Measurements from ENCODE around the gene PNPLA8.
A peak's percentile ranks its signal among the peaks of the same experiment; 100 is the strongest.
"Not testable (repeated sequence)": the region's sequence is repeated elsewhere in the genome, so short reads cannot be mapped to it uniquely, and the experiment has no call there.

Gene PNPLA8, protein sequence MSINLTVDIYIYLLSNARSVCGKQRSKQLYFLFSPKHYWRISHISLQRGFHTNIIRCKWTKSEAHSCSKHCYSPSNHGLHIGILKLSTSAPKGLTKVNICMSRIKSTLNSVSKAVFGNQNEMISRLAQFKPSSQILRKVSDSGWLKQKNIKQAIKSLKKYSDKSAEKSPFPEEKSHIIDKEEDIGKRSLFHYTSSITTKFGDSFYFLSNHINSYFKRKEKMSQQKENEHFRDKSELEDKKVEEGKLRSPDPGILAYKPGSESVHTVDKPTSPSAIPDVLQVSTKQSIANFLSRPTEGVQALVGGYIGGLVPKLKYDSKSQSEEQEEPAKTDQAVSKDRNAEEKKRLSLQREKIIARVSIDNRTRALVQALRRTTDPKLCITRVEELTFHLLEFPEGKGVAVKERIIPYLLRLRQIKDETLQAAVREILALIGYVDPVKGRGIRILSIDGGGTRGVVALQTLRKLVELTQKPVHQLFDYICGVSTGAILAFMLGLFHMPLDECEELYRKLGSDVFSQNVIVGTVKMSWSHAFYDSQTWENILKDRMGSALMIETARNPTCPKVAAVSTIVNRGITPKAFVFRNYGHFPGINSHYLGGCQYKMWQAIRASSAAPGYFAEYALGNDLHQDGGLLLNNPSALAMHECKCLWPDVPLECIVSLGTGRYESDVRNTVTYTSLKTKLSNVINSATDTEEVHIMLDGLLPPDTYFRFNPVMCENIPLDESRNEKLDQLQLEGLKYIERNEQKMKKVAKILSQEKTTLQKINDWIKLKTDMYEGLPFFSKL

DNA sequence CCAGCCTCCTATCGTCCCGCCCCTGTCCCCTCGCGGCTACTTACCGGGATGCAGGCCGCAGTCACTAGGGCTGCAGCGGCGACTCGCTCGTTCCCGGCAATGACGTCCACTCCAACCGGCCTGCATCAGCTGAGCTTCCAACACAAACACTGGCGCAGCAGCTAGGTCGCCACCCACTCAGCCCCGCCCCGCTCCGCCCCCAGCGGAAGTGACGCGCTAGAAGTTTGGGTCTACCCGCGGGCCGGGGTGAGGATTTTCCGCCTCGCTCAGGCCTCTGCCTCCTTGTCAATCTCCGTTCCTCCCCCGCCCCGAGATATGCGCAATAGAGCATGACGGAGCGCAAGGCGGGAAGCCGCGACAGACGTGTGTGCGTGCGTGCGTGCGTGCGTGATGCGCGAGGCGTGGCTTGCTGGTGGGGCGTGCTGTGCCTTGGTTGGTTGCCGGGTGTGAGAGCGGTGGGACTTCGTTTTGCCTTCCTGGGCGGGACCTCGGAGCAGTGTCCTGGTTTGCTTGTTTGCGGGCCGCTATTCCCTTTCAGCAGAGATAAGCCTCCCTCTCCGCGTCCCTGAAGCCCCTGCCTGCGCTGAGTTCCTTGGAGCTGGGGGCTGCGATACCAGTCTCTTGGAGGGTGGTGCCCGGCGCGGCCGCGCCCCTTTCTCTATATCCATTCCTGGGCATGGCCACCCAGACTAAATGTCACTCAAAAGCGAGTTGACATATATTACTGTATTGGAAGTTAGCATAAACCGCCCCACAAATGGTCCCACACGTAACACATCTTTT is at the start of gene PNPLA8:
TSS of gene PNPLA8 (minus strand) at position 151 of the 783 bp plus-strand sequence. CDS start 10,644 bp downstream, outside the sequence.
- DNase-seq: peak; percentile 100
- TF ChIP-seq GATA1 (IDR thresholded peaks at IDR 0.05; ENCODE audit: low read depth, low read length): no peak
- peak; percentile 96 for TF ChIP-seq POLR2A (IDR thresholded peaks at IDR 0.05; ENCODE audit: low read length)

DNA sequence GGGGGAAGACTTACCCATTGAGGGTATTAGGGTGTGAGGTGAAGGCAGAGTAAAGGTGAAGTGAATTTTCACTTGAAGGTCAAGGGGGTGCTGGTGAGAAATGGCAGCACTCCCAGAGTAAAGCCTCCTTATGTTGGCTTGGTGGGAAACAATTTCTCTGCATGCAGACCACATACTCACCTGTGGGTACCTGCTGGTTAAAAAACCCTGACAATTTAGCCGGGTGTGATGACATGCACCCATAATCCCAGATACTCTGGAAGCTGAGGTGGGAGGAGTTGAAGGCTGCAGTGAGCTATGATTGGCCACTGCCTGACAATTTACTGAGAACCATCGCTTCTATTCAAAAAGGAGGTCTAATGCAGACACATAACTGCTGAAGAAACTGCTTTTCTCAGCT is 49.2 kb upstream of the PNPLA8 start:
- no peak for DNase-seq
- TF ChIP-seq GATA1 (IDR thresholded peaks at IDR 0.05; ENCODE audit: low read depth, low read length): no peak
- TF ChIP-seq POLR2A (IDR thresholded peaks at IDR 0.05; ENCODE audit: low read length): no peak

DNA sequence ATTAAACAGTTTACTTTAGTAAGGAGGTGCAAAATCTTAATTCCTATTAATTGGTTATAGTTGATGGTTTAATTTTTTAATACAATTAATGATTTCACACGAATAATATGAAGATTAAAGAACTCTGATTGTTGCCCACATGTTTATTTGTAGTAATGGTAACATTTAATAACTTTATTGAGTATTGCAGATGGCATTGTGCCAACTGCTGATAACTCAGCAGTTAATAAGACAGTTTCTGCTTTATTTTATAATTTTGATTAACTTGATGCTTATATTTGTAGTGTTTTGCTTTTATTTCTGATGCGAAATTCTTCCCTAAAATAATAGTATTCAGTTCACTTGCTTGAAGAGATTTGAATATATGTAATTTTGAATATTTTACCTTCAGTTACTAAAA is 46.5 kb upstream of the PNPLA8 start:
- peak; percentile 8 to 40 for DNase-seq
- TF ChIP-seq POLR2A (IDR thresholded peaks at IDR 0.05; ENCODE audit: low read length) (no peak), GATA1 (IDR thresholded peaks at IDR 0.05; ENCODE audit: low read depth, low read length) (no peak)

GRCh38 chr7:108570146-108570755 is 44.3 kb upstream of the PNPLA8 start:
- peak; percentile 83 to 88 for DNase-seq
- TF ChIP-seq POLR2A (IDR thresholded peaks at IDR 0.05; ENCODE audit: low read length) (no peak), GATA1 (IDR thresholded peaks at IDR 0.05; ENCODE audit: low read depth, low read length) (no peak)

- TF ChIP-seq POLR2A (IDR thresholded peaks at IDR 0.05; ENCODE audit: low read length): peak; percentile 99
- no peak for TF ChIP-seq GATA1 (IDR thresholded peaks at IDR 0.05; ENCODE audit: low read depth, low read length)
- peak; percentile 100 for DNase-seq
Observed at GRCh38 chr7:108569381-108570145, 43.6 kb upstream of the PNPLA8 start, which contains the start of the genes DNAJB9 and THAP5. Gene DNAJB9 (plus strand): TSS chr7:108569874. CDS start chr7:108571727, 1,853 bp downstream. Gene THAP5 (minus strand): TSS chr7:108569706. CDS start chr7:108569569, 137 bp downstream.

DNA sequence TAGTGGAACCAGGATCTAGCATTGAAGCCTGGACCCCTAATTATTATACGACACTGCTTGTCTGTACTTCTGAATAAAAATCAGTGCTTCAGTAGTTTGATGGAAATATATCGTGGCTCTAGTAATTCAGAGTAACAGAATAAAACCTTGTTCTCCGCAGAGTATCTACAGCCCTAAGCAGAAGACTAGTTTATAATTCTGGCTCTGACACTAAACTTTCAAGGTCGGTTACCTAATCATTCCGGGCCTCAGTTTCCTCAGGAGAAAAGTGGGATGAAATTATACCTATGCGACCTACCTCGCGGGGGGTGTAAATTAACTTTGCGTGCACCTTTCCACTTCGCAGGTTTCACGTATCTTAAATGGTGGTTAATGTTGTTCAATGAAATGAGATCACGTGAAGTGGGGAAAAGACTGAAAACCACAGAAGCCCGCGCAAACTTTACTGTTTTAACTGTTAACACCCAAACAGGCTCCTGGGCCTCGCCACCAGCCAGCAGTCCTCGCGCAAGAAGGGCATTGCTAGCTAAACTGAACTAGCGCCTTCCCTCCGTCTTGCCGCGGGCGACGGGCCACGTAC is 43.0 kb upstream of the PNPLA8 start:
- TF ChIP-seq POLR2A (IDR thresholded peaks at IDR 0.05; ENCODE audit: low read length) (no peak), GATA1 (IDR thresholded peaks at IDR 0.05; ENCODE audit: low read depth, low read length) (no peak)
- DNase-seq: peak in 1 of 2 experiments; percentile 32

DNA sequence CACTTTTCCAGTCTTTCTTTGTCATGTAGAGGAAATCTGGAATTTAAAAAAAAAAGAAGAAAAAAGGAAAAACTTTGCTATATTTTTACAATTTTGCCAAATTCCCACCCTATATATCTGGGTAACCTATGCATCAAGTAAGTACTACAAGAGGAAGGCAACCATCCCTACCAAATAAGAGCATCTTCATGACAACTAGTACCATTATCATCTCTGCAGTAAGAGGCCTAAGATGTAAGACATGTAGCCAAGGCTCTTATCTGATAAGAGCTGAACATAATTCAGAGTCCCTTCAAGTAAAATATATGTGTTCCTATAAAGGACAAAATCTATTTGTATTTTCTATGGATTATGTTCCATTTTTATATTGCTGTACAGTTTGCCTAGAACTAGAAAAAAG is 40.1 kb upstream of the PNPLA8 start:
- peak; percentile 43 to 64 for DNase-seq
- TF ChIP-seq POLR2A (IDR thresholded peaks at IDR 0.05; ENCODE audit: low read length) (no peak), GATA1 (IDR thresholded peaks at IDR 0.05; ENCODE audit: low read depth, low read length) (no peak)

DNA sequence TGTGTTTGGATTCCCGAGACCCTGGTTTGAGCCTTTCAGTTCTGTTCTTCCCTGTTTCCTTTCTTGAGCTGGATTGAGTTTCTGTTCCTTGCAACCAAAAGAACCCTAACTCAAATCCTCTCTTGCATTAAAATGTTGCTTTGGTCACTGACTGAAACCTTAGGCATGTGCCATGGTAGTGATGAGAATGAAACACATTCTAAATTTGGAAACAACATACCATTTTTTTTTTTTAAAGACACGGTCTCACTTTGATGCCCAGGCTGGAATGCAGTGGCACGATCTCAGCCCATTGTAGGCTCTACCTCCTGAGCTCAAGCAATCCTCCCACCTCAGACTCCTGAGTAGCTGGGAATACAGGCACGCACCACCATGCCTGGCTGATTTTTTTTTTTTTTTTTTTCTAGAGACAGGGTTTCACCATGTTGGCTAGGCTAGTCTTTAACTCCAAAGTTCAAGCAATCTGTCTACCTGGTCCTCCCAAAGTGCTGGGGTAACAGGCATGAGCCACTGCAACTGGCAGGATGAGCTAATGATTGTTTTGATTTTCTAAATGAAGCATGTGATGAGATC is 35.2 kb upstream of the PNPLA8 start:
- DNase-seq: no peak
- TF ChIP-seq GATA1 (IDR thresholded peaks at IDR 0.05; ENCODE audit: low read depth, low read length) (no peak), POLR2A (IDR thresholded peaks at IDR 0.05; ENCODE audit: low read length) (no peak)

GRCh38 chr7:108559253-108559652 is 33.3 kb upstream of the PNPLA8 start:
- no peak for DNase-seq
- TF ChIP-seq POLR2A (IDR thresholded peaks at IDR 0.05; ENCODE audit: low read length): no peak
- TF ChIP-seq GATA1 (IDR thresholded peaks at IDR 0.05; ENCODE audit: low read depth, low read length): no peak

DNA sequence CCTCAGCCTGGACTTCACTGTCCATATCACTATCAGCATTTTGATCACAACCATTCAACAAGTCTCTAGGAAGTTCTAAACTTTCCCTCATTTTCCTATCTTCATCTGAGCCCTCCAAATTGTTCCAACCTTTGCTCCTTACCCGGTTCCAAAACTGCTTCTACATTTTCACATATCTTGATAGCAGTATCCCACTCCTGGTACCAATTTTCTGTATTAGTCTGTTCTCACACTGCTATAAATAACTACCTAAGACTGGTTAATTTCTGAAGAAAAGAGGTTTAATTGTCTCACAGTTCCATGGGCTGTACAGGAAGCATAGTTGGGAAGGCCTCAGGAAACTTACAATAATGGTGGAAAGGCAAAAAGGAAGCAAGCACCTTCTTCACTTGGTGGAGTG is 31.7 kb upstream of the PNPLA8 start:
- TF ChIP-seq POLR2A (IDR thresholded peaks at IDR 0.05; ENCODE audit: low read length) (no peak), GATA1 (IDR thresholded peaks at IDR 0.05; ENCODE audit: low read depth, low read length) (no peak)
- DNase-seq: no peak

DNA sequence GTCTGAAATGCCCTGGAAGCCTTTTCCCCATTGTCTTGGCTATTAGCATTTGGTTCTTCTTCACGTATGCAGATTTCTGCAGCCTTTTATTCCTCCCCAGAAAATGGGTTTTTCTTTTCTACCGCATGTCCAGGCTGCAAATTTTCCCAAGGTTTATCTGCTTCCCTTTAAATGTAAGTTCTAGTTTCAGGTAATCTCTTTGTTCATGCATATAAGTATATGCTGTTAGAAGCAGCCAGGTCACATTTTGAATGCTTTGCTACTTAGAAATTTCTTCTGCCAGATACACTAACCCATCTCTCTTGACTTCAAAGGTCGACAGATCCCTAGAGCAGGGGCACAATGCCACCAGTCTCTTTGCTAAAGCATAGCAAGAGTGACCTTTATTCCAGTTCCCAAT is 31.3 kb upstream of the PNPLA8 start:
- DNase-seq: no peak
- no peak for TF ChIP-seq GATA1 (IDR thresholded peaks at IDR 0.05; ENCODE audit: low read depth, low read length)
- no peak for TF ChIP-seq POLR2A (IDR thresholded peaks at IDR 0.05; ENCODE audit: low read length)

GRCh38 chr7:108556665-108557064 is 30.7 kb upstream of the PNPLA8 start:
- not testable (repeated sequence) for DNase-seq

DNA sequence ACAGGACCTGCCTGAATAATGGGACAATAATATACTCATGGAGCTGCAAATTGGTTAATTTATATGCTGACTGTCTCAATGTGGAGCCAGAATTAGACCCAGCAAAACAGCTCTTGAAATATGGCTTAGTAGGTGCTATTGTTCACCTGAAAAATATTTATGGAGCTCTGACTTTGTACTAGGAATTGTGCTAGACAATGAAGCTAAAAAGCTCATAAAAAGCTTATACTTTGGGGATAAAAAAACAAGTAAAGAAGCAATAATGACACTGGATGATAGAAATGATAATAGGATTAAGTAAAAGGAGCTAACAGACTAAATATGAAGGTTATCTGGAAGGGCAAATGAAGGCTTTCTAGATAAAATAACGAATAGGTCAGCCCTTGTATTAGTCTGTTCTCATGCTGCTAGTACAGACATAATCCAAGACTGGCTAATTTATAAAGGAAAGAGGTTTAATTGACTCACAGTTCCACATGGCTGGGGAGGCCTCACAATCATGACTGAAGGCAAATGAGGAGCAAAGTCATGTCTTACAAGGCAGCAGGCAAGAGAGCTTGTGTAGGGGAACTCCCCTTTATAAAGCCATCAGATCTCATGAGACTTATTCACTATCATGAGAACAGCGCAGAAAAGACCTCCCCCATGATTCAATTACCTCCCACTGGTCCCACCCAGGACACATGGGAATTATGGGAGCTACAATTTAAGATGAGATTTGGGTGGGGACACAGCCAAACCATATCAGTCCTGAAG is 22.4 kb upstream of the PNPLA8 start:
- peak in 1 of 2 experiments; percentile 5 for DNase-seq

Measured in erythroblast (primary cell).